ENCODE data around the gene ZYG11B.
A peak's percentile ranks its signal among the peaks of the same experiment; 100 is the strongest.
"Not testable (repeated sequence)": the region's sequence is repeated elsewhere in the genome, so short reads cannot be mapped to it uniquely, and the experiment has no call there.

The ZYG11B gene

GRCh38 chr1:52842643-52843310 is 116.5 kb downstream of the ZYG11B start, which contains the start of gene ZYG11A:
Gene ZYG11A, plus strand, starts transcription at chr1:52842760. Its CDS starts 124 bp downstream, at chr1:52842884.
- Histone ChIP-seq H3K9me3 (ENCODE audit: low read depth, low read length) (no peaks in the 10 kb centered on the region), H3K9ac (ENCODE audit: insufficient read length) (no peak within 1 kb of the TSS), H3K27ac (no peak within 1 kb of the TSS), H3K36me3 (ENCODE audit: insufficient read depth, low read length) (no peaks in the 10 kb centered on the region), H3K4me3 (peak within 1 kb of the TSS; percentile 70)
- TF ChIP-seq FOXP2 (optimal IDR thresholded peaks at IDR 0.05; ENCODE audit: control extremely low read depth, extremely low read length, insufficient read depth) (no peak), EZH2 (IDR thresholded peaks at IDR 0.05) (no peak)
- DNase-seq (ENCODE audit: low read depth, low spot score) = no peak

- H3K4me3 ChIP-seq; H3K9ac ChIP-seq (ENCODE audit: insufficient read length); DNase-seq (ENCODE audit: low read depth, low spot score); H3K9me3 ChIP-seq (ENCODE audit: low read depth, low read length); H3K36me3 ChIP-seq (ENCODE audit: insufficient read depth, low read length); H3K27ac ChIP-seq: not testable (repeated sequence)
Measured at GRCh38 chr1:52845119-52845518, 118.9 kb downstream of the ZYG11B start.

- Histone ChIP-seq H3K9ac (ENCODE audit: insufficient read length) (no peak overlapping the region), H3K27ac (no peak overlapping the region), H3K36me3 (ENCODE audit: insufficient read depth, low read length) (no peaks in the 10 kb centered on the region), H3K9me3 (ENCODE audit: low read depth, low read length) (no peaks in the 10 kb centered on the region), H3K4me3 (no peak overlapping the region)
- no peak for DNase-seq (ENCODE audit: low read depth, low spot score)
- TF ChIP-seq EZH2 (IDR thresholded peaks at IDR 0.05) = no peak
- TF ChIP-seq FOXP2 (optimal IDR thresholded peaks at IDR 0.05; ENCODE audit: control extremely low read depth, extremely low read length, insufficient read depth) = no peak
- no peak for TF ChIP-seq POLR2AphosphoS5 (IDR thresholded peaks at IDR 0.05; ENCODE audit: borderline replicate concordance, low read depth, low read length)
Measured at GRCh38 chr1:52848423-52848822, 122.2 kb downstream of the ZYG11B start.

GRCh38 chr1:52850951-52851350 is 124.7 kb downstream of the ZYG11B start:
- no peak for DNase-seq (ENCODE audit: low read depth, low spot score)
- TF ChIP-seq FOXP2 (optimal IDR thresholded peaks at IDR 0.05; ENCODE audit: control extremely low read depth, extremely low read length, insufficient read depth) (no peak), EZH2 (IDR thresholded peaks at IDR 0.05) (no peak), POLR2AphosphoS5 (IDR thresholded peaks at IDR 0.05; ENCODE audit: borderline replicate concordance, low read depth, low read length) (no peak)
- Histone ChIP-seq H3K27ac (no peak overlapping the region), H3K36me3 (ENCODE audit: insufficient read depth, low read length) (no peaks in the 10 kb centered on the region), H3K9me3 (ENCODE audit: low read depth, low read length) (no peaks in the 10 kb centered on the region), H3K4me3 (no peak overlapping the region), H3K9ac (ENCODE audit: insufficient read length) (no peak overlapping the region)

- H3K9ac ChIP-seq (ENCODE audit: insufficient read length) = no peak overlapping the region
- H3K9me3 ChIP-seq (ENCODE audit: low read depth, low read length) = no peaks in the 10 kb centered on the region
- H3K4me3 ChIP-seq = no peak overlapping the region
- TF ChIP-seq POLR2AphosphoS5 (IDR thresholded peaks at IDR 0.05; ENCODE audit: borderline replicate concordance, low read depth, low read length) (no peak), FOXP2 (optimal IDR thresholded peaks at IDR 0.05; ENCODE audit: control extremely low read depth, extremely low read length, insufficient read depth) (no peak), EZH2 (IDR thresholded peaks at IDR 0.05) (no peak)
- DNase-seq (ENCODE audit: low read depth, low spot score) = no peak
- no peaks in the 10 kb centered on the region for H3K36me3 ChIP-seq (ENCODE audit: insufficient read depth, low read length)
- no peak overlapping the region for H3K27ac ChIP-seq
Measured at GRCh38 chr1:52852854-52853253, 126.6 kb downstream of the ZYG11B start.

- no peak overlapping the region for H3K9ac ChIP-seq (ENCODE audit: insufficient read length)
- TF ChIP-seq FOXP2 (optimal IDR thresholded peaks at IDR 0.05; ENCODE audit: control extremely low read depth, extremely low read length, insufficient read depth) = no peak
- TF ChIP-seq POLR2AphosphoS5 (IDR thresholded peaks at IDR 0.05; ENCODE audit: borderline replicate concordance, low read depth, low read length) = no peak
- TF ChIP-seq EZH2 (IDR thresholded peaks at IDR 0.05) = no peak
- H3K27ac ChIP-seq = no peak overlapping the region
- H3K36me3 ChIP-seq (ENCODE audit: insufficient read depth, low read length) = no peaks in the 10 kb centered on the region
- no peak for DNase-seq (ENCODE audit: low read depth, low spot score)
- H3K9me3 ChIP-seq (ENCODE audit: low read depth, low read length) = no peaks in the 10 kb centered on the region
- H3K4me3 ChIP-seq = no peak overlapping the region
Measured at GRCh38 chr1:52855584-52855983, 129.3 kb downstream of the ZYG11B start.

GRCh38 chr1:52856026-52856425 is 129.8 kb downstream of the ZYG11B start:
- no peak for TF ChIP-seq FOXP2 (optimal IDR thresholded peaks at IDR 0.05; ENCODE audit: control extremely low read depth, extremely low read length, insufficient read depth)
- Histone ChIP-seq H3K9ac (ENCODE audit: insufficient read length) (no peak overlapping the region), H3K36me3 (ENCODE audit: insufficient read depth, low read length) (no peaks in the 10 kb centered on the region), H3K9me3 (ENCODE audit: low read depth, low read length) (no peaks in the 10 kb centered on the region), H3K4me3 (no peak overlapping the region), H3K27ac (no peak overlapping the region)
- no peak for DNase-seq (ENCODE audit: low read depth, low spot score)

- no peak overlapping the region for H3K9ac ChIP-seq (ENCODE audit: insufficient read length)
- H3K4me3 ChIP-seq = no peak overlapping the region
- DNase-seq (ENCODE audit: low read depth, low spot score) = no peak
- TF ChIP-seq FOXP2 (optimal IDR thresholded peaks at IDR 0.05; ENCODE audit: control extremely low read depth, extremely low read length, insufficient read depth) (no peak), POLR2AphosphoS5 (IDR thresholded peaks at IDR 0.05; ENCODE audit: borderline replicate concordance, low read depth, low read length) (no peak), EZH2 (IDR thresholded peaks at IDR 0.05) (no peak)
- H3K36me3 ChIP-seq (ENCODE audit: insufficient read depth, low read length) = no peaks in the 10 kb centered on the region
- H3K27ac ChIP-seq = no peak overlapping the region
- H3K9me3 ChIP-seq (ENCODE audit: low read depth, low read length) = no peaks in the 10 kb centered on the region
Measured at GRCh38 chr1:52857443-52857842, 131.2 kb downstream of the ZYG11B start.

GRCh38 chr1:52862666-52863458 is 136.6 kb downstream of the ZYG11B start:
- Histone ChIP-seq H3K36me3 (ENCODE audit: insufficient read depth, low read length) (no peaks in the 10 kb centered on the region), H3K4me3 (no peak overlapping the region), H3K9me3 (ENCODE audit: low read depth, low read length) (no peaks in the 10 kb centered on the region), H3K9ac (ENCODE audit: insufficient read length) (no peak overlapping the region), H3K27ac (no peak overlapping the region)
- no peak for TF ChIP-seq FOXP2 (optimal IDR thresholded peaks at IDR 0.05; ENCODE audit: control extremely low read depth, extremely low read length, insufficient read depth)
- TF ChIP-seq POLR2AphosphoS5 (IDR thresholded peaks at IDR 0.05; ENCODE audit: borderline replicate concordance, low read depth, low read length) = no peak
- no peak for TF ChIP-seq EZH2 (IDR thresholded peaks at IDR 0.05)
- no peak for DNase-seq (ENCODE audit: low read depth, low spot score)

All from SK-N-MC (cell line).